Hematopoietic multipotent progenitor cell (in vitro differentiated cells): ENCODE results near the gene CALHM6. TPM values are rescaled to one million over a fixed set of nuclear protein-coding genes. Genes with fewer than 3 reads are reported as not detected.

ENCODE experiments used
- total RNA-seq: library from RNA; depleted of rRNA; stranded (reverse); fragments of >200 nt; gene quantifications from one replicate; pipeline ENCODE4 v1.2.3, GENCODE V29; 2012

Gene CALHM6
- total RNA-seq, 1 donor = 77.8 TPM

Other genes with a start within 250 kb of the CALHM6 start
- 28.5 TPM for gene TSPYL4, start 207.3 kb upstream of the CALHM6 start, total RNA-seq
- 111 TPM for gene TSPYL1, start 181.4 kb upstream of the CALHM6 start, total RNA-seq
- 35.8 TPM for gene DSE, start 90.4 kb upstream of the CALHM6 start, total RNA-seq
- under 0.01 TPM for gene CALHM5, start 50.3 kb downstream of the CALHM6 start, total RNA-seq
- gene TRAPPC3L, start 84.3 kb downstream of the CALHM6 start, total RNA-seq = not detected
- gene CALHM4, start 92.4 kb downstream of the CALHM6 start, total RNA-seq = not detected
- gene RWDD1, start 110.1 kb downstream of the CALHM6 start, total RNA-seq = 16.2 TPM
- 1.3 TPM for gene RSPH4A, start 155.1 kb downstream of the CALHM6 start, total RNA-seq
- gene ZUP1, start 207.4 kb downstream of the CALHM6 start, total RNA-seq = 4.6 TPM
- gene KPNA5, start 219.8 kb downstream of the CALHM6 start, total RNA-seq = 6.2 TPM